H1 (cell line): Measurements from ENCODE around the gene RXRA. TPM values are rescaled to one million over a fixed set of nuclear protein-coding genes. Genes with fewer than 3 reads are reported as not detected.

Source experiments
- BRCA1 ChIP-seq: IDR thresholded peaks from 2 replicates; pipeline ENCODE4 v1.6.1; 2012; ENCODE audit warnings: low read depth, low read length, improper control_type of control experiment
- CHD7 ChIP-seq: fragments of 300-600 bp; sonication (generic); IDR thresholded peaks from 2 replicates; pipeline ENCODE4 v1.7.1; 2012; ENCODE audit warnings: low read length, moderate library complexity, mild to moderate bottlenecking, inconsistent platforms; ENCODE audit not compliant: insufficient replicate concordance
- E2F6 ChIP-seq: IDR thresholded peaks from 2 replicates; pipeline ENCODE4 v1.6.1; 2012; ENCODE audit warnings: inconsistent platforms
- MAFK ChIP-seq: IDR thresholded peaks from 2 replicates; pipeline ENCODE4 v1.6.1; 2012; ENCODE audit warnings: low read depth, mild to moderate bottlenecking, improper control_type of control experiment, low read length
- MAX ChIP-seq: IDR thresholded peaks from 2 replicates; pipeline ENCODE4 v1.6.1; 2012; ENCODE audit warnings: inconsistent platforms
- RBBP5 ChIP-seq: IDR thresholded peaks from 2 replicates; pipeline ENCODE4 v1.7.1; 2012; ENCODE audit warnings: low read depth, mild to moderate bottlenecking, inconsistent platforms, low read length, moderate library complexity, borderline replicate concordance
- SP2 ChIP-seq: IDR thresholded peaks from 2 replicates; pipeline ENCODE4 v1.6.1; 2012; ENCODE audit warnings: mild to moderate bottlenecking, low read length, inconsistent platforms
- SP4 ChIP-seq: IDR thresholded peaks from 2 replicates; pipeline ENCODE4 v1.6.1; 2012; ENCODE audit warnings: low read length, inconsistent platforms
- polyA plus RNA-seq, 7 experiments: library from polyadenylated mRNA; depleted of rRNA in 3 of 7; stranded (reverse) in 5 of 7; unstranded in 2 of 7; fragments of >200 nt in 5 of 7; fragments of 200-250 nt in 2 of 7; gene quantifications; 1 replicate in 5 of 7; 2 replicates in 1 of 7; 4 replicates in 1 of 7; pipeline versions ENCODE4 v1.2.1 to v1.2.3, GENCODE V29; 2011 to 2013; ENCODE audit warnings: missing spikeins in 2 of 7, mixed read lengths in 2 of 7
- total RNA-seq: library from RNA; stranded (reverse); fragmentation: NEBNext Ultra II Directional; extraction: Animal tissue kit (Norgen Biotek cat#: 25700); gene quantifications from 2 replicates; pipeline ENCODE4 v1.2.1, GENCODE V29; 2021

Gene RXRA
- total and polyA plus RNA-seq, 2 of the 8 experiments (the other 6 are each of a cell fraction or from before 2014, with no cell fraction given), result 9.8 to 29.4 TPM

- TF ChIP-seq SP4 (no peak), E2F6 (no peak), RBBP5 (no peak), MAFK (no peak), SP2 (no peak), CHD7 (no peak), BRCA1 (no peak), MAX (no peak)
Observed at GRCh38 chr9:134410071-134410834, 84.0 kb downstream of the RXRA start (continued).
